HL-60 (cell line): ENCODE data around the gene TRDN.

Source experiments
- DNase-seq, 2 experiments: peaks; one replicate each; pipeline ENCODE4 v3.0.0-alpha.2; 2010 to 2020; ENCODE audit warnings: low read depth in 1 of 2, low spot score in 1 of 2
- H3K27ac ChIP-seq: fragments of 250-450 bp; sonication (Bioruptor Pico); replicated peaks from 2 replicates; pipeline ENCODE4 v1.5.1; 2020; ENCODE audit warnings: mild to moderate bottlenecking, moderate library complexity
- H3K27me3 ChIP-seq: fragments of 250-450 bp; sonication (Bioruptor Pico); 2 replicates; pipeline ENCODE4 v1.5.1; 2021; ENCODE audit warnings: mild to moderate bottlenecking, moderate library complexity; ENCODE audit not compliant: insufficient read depth, poor library complexity, severe bottlenecking
- H3K4me3 ChIP-seq: replicated peaks from 2 replicates; pipeline ENCODE4 v1.5.1; 2011; ENCODE audit warnings: mild to moderate bottlenecking, control low read depth, low read length; ENCODE audit not compliant: insufficient read depth
- CTCF ChIP-seq: IDR thresholded peaks from one replicate; pipeline ENCODE4 v1.5.1; 2011; ENCODE audit warnings: low read length, control low read depth, inconsistent platforms; ENCODE audit not compliant: insufficient read depth
- GABPA ChIP-seq: IDR thresholded peaks from 2 replicates; pipeline ENCODE4 v1.6.1; 2012; ENCODE audit warnings: low read depth
- POLR2AphosphoS5 ChIP-seq: IDR thresholded peaks from 2 replicates; pipeline ENCODE4 v1.6.1; 2012; ENCODE audit warnings: low read depth
- SPI1 ChIP-seq: IDR thresholded peaks from 2 replicates; pipeline ENCODE4 v1.6.1; 2012; ENCODE audit warnings: low read depth, mild to moderate bottlenecking, borderline replicate concordance
- TF ChIP-seq, protein P1 (sequence below): IDR thresholded peaks from 2 replicates; pipeline ENCODE4 v1.6.1; 2012; ENCODE audit warnings: low read depth; ENCODE audit not compliant: insufficient replicate concordance

TRDN gene

GRCh38 chr6:123352279-123352678 lies 284.5 kb downstream of the TRDN start:
- TF ChIP-seq GABPA (no peak), POLR2AphosphoS5 (no peak), CTCF (no peak), SPI1 (no peak)
- TF ChIP-seq, protein P1, sequence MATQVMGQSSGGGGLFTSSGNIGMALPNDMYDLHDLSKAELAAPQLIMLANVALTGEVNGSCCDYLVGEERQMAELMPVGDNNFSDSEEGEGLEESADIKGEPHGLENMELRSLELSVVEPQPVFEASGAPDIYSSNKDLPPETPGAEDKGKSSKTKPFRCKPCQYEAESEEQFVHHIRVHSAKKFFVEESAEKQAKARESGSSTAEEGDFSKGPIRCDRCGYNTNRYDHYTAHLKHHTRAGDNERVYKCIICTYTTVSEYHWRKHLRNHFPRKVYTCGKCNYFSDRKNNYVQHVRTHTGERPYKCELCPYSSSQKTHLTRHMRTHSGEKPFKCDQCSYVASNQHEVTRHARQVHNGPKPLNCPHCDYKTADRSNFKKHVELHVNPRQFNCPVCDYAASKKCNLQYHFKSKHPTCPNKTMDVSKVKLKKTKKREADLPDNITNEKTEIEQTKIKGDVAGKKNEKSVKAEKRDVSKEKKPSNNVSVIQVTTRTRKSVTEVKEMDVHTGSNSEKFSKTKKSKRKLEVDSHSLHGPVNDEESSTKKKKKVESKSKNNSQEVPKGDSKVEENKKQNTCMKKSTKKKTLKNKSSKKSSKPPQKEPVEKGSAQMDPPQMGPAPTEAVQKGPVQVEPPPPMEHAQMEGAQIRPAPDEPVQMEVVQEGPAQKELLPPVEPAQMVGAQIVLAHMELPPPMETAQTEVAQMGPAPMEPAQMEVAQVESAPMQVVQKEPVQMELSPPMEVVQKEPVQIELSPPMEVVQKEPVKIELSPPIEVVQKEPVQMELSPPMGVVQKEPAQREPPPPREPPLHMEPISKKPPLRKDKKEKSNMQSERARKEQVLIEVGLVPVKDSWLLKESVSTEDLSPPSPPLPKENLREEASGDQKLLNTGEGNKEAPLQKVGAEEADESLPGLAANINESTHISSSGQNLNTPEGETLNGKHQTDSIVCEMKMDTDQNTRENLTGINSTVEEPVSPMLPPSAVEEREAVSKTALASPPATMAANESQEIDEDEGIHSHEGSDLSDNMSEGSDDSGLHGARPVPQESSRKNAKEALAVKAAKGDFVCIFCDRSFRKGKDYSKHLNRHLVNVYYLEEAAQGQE = no peak
- H3K27ac ChIP-seq = no peak overlapping the region
- no peak for DNase-seq

DNA sequence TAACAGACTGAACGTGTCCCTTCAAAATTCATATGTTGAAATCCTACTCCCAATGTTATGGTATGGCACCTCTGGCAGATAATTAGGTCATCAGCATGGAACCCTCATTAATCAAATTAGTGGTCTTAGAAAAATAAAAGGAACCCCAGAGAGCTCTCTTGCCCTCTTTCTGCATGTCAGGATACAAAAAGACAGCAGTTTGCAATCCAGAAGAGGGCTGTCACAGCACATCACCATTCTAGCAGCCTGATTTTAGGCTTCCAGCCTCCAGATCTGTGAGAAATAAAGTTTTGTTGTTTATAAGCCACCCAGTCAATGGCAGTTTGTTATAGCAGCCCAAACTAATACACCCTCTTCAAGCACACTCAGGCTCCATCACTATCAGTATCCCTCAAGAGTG lies 292.9 kb downstream of the TRDN start:
- no peak for DNase-seq
- no peaks in the 10 kb centered on the region for H3K27me3 ChIP-seq
- TF ChIP-seq, protein P1 = no peak
- TF ChIP-seq SPI1 = no peak
- TF ChIP-seq CTCF = no peak
- no peak for TF ChIP-seq POLR2AphosphoS5
- no peak for TF ChIP-seq GABPA
- no peak overlapping the region for H3K4me3 ChIP-seq
- no peak overlapping the region for H3K27ac ChIP-seq

More at GRCh38 chr6:123352279-123352678, 284.5 kb downstream of the TRDN start:
- H3K27me3 ChIP-seq = no peaks in the 10 kb centered on the region
- H3K4me3 ChIP-seq = no peak overlapping the region

- Histone ChIP-seq H3K4me3 (no peak overlapping the region), H3K27me3 (no peaks in the 10 kb centered on the region), H3K27ac (no peak overlapping the region)
- DNase-seq = no peak
- TF ChIP-seq GABPA = no peak
- no peak for TF ChIP-seq SPI1
- TF ChIP-seq, protein P1 = no peak
- TF ChIP-seq CTCF = no peak
- no peak for TF ChIP-seq POLR2AphosphoS5
Measured at GRCh38 chr6:123338394-123338793, 298.4 kb downstream of the TRDN start.
